Measurements from ENCODE around the gene PPM1A. TPM values are rescaled to one million over a fixed set of nuclear protein-coding genes. Genes with fewer than 3 reads are reported as not detected.
A peak's percentile ranks its signal among the peaks of the same experiment; 100 is the strongest.

The PPM1A gene
- total RNA-seq (60.3 TPM), polyA plus RNA-seq (ENCODE audit: insufficient read depth, low read depth, low replicate concordance) (42.3 TPM)
- long read RNA-seq, donor 1, full-length matches to known transcripts = 4 of 9 reads
- long read RNA-seq, donor 1, partial matches to known transcripts = 0 of 9 reads
- long read RNA-seq, donor 1, other reads (novel, unspliced or antisense) = 5 of 9 reads
- long read RNA-seq, donor 2, full-length matches to known transcripts = 5 of 5 reads
- long read RNA-seq, donor 2, partial matches to known transcripts = 0 of 5 reads
- long read RNA-seq, donor 2, other reads (novel, unspliced or antisense) = 0 of 5 reads
- long read RNA-seq, donor 3, full-length matches to known transcripts = 16 of 16 reads
- long read RNA-seq, donor 3, partial matches to known transcripts = 0 of 16 reads
- long read RNA-seq, donor 3, other reads (novel, unspliced or antisense) = 0 of 16 reads
- long read RNA-seq, donor 4, full-length matches to known transcripts = 7 of 7 reads
- long read RNA-seq, donor 4, partial matches to known transcripts = 0 of 7 reads
- long read RNA-seq, donor 4, other reads (novel, unspliced or antisense) = 0 of 7 reads
- long read RNA-seq, donor 5 = 0 reads
- long read RNA-seq, donor 6, full-length matches to known transcripts = 4 of 4 reads
- long read RNA-seq, donor 6, partial matches to known transcripts = 0 of 4 reads
- long read RNA-seq, donor 6, other reads (novel, unspliced or antisense) = 0 of 4 reads
- long read RNA-seq, donor 7, full-length matches to known transcripts = 31 of 61 reads
- long read RNA-seq, donor 7, partial matches to known transcripts = 13 of 61 reads
- long read RNA-seq, donor 7, other reads (novel, unspliced or antisense) = 17 of 61 reads
- long read RNA-seq, donor 8, full-length matches to known transcripts = 5 of 5 reads
- long read RNA-seq, donor 8, partial matches to known transcripts = 0 of 5 reads
- long read RNA-seq, donor 8, other reads (novel, unspliced or antisense) = 0 of 5 reads
- long read RNA-seq, donor 9, full-length matches to known transcripts = 6 of 6 reads
- long read RNA-seq, donor 9, partial matches to known transcripts = 0 of 6 reads
- long read RNA-seq, donor 9, other reads (novel, unspliced or antisense) = 0 of 6 reads
- long read RNA-seq, donor 10, full-length matches to known transcripts = 5 of 5 reads
- long read RNA-seq, donor 10, partial matches to known transcripts = 0 of 5 reads
- long read RNA-seq, donor 10, other reads (novel, unspliced or antisense) = 0 of 5 reads

DNA sequence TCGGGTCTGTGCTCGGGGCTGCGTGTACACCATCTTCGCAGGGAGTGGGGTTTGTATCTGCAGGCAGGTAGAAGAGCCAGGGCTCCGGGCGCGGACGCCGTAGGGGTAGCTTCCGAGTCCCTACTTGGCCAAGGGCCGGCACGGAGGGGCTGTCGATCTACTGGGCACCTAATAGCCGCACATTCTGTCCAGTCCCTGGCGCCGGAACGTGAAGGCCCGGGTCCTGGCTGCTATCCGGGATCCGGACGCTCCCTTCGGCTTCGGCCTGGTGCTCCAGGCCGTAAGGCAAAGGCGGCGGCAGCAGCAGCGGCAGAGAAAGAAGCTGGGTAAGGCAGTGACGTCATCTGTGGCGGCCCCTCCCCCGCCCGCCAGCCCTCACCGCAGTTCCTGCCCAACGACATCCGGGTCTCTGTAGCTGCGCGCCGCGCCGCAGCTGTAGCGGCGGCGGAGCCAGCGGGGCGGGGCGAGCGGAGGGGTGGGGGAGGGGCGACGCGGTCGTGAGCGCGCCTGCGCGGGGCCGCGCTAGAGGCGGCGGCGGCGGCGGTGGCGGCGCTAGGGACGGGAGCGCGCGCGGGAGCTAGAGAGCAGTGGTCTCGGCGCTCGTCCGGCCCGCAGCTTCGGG is at the start of gene PPM1A:
Gene PPM1A, plus strand, starts transcription at position 525 of the 622 bp plus-strand sequence. CDS start 33,483 bp downstream, outside the sequence.
- DNase-seq (peak; percentile 97 to 99 (median 98)), FAIRE-seq (no peak)
- TF ChIP-seq, protein P1, sequence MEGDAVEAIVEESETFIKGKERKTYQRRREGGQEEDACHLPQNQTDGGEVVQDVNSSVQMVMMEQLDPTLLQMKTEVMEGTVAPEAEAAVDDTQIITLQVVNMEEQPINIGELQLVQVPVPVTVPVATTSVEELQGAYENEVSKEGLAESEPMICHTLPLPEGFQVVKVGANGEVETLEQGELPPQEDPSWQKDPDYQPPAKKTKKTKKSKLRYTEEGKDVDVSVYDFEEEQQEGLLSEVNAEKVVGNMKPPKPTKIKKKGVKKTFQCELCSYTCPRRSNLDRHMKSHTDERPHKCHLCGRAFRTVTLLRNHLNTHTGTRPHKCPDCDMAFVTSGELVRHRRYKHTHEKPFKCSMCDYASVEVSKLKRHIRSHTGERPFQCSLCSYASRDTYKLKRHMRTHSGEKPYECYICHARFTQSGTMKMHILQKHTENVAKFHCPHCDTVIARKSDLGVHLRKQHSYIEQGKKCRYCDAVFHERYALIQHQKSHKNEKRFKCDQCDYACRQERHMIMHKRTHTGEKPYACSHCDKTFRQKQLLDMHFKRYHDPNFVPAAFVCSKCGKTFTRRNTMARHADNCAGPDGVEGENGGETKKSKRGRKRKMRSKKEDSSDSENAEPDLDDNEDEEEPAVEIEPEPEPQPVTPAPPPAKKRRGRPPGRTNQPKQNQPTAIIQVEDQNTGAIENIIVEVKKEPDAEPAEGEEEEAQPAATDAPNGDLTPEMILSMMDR (IDR thresholded peaks at IDR 0.05; ENCODE audit: borderline replicate concordance, extremely low read depth, insufficient read depth) = no peak
- peaks cover 0 to 22% (median 15%) of the 10 kb centered on the region in 3 donors for H3K4me1 ChIP-seq (ENCODE audit: control insufficient read depth in 2 of 3, insufficient read depth in 2 of 3, low read depth in 1 of 3, low read length in 3 of 3)
- H3K4me3 ChIP-seq (ENCODE audit: low read length in 3 of 3) = peak within 1 kb of the TSS; percentile 86 to 90 (median 87)
- no peaks in the 10 kb centered on the region for H3K27me3 ChIP-seq (ENCODE audit: control insufficient read depth, insufficient read depth, low read length)
- no peaks in the 10 kb centered on the region for H3K36me3 ChIP-seq (ENCODE audit: control insufficient read depth in 2 of 3, insufficient read depth in 3 of 3, low read length in 3 of 3)
- H3K27ac ChIP-seq (ENCODE audit: low read depth in 2 of 2, low read length in 2 of 2) = peak within 1 kb of the TSS; percentile 99
- no peaks in the 10 kb centered on the region for H3K9me3 ChIP-seq (ENCODE audit: control insufficient read depth in 2 of 3, insufficient read depth in 1 of 3, low read length in 3 of 3)
- intact Hi-C loops (cut with DNase I) = no loop called here
- peak within 1 kb of the TSS; percentile 91 to 100 (median 99) for H3K9ac ChIP-seq (ENCODE audit: low read length in 3 of 3)

DNA sequence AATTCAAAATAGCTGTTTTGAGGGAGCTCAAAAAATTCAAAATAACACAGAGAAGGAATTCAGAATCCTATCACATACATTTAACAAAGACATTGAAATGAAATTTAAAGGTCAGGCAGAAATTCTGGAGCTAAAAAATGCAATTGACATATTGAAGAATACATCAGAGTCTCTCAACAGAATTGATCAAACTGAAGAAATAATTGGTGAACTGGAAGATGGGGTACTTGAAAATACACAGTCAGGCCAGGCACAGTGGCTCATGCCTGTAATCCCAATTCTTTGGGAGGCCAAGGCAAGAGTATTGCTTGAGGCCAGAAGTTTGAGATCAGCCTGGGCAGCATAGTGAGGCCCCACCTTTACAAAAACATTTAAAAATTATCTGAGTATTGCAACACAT is 49.7 kb upstream of the PPM1A start:
- H3K4me3 ChIP-seq (ENCODE audit: low read length in 3 of 3) = no peak overlapping the region
- H3K27me3 ChIP-seq (ENCODE audit: control insufficient read depth, insufficient read depth, low read length) = no peaks in the 10 kb centered on the region
- no peak overlapping the region for H3K9ac ChIP-seq (ENCODE audit: low read length in 3 of 3)
- intact Hi-C loops (cut with DNase I) = loop anchor here (10.0 kb wide), 1 partner anchor 235 kb away; no protein-coding TSS in a partner anchor
- no peaks in the 10 kb centered on the region for H3K36me3 ChIP-seq (ENCODE audit: control insufficient read depth in 2 of 3, insufficient read depth in 3 of 3, low read length in 3 of 3)
- FAIRE-seq (no peak), DNase-seq (no peak)
- TF ChIP-seq, protein P1 (IDR thresholded peaks at IDR 0.05; ENCODE audit: borderline replicate concordance, extremely low read depth, insufficient read depth) = no peak
- H3K27ac ChIP-seq (ENCODE audit: low read depth in 2 of 2, low read length in 2 of 2) = no peak overlapping the region
- no peaks in the 10 kb centered on the region for H3K4me1 ChIP-seq (ENCODE audit: control insufficient read depth in 2 of 3, insufficient read depth in 2 of 3, low read depth in 1 of 3, low read length in 3 of 3)
- peaks cover 0 to 4% (median 0%) of the 10 kb centered on the region in 3 donors for H3K9me3 ChIP-seq (ENCODE audit: control insufficient read depth in 2 of 3, insufficient read depth in 1 of 3, low read length in 3 of 3)

DNA sequence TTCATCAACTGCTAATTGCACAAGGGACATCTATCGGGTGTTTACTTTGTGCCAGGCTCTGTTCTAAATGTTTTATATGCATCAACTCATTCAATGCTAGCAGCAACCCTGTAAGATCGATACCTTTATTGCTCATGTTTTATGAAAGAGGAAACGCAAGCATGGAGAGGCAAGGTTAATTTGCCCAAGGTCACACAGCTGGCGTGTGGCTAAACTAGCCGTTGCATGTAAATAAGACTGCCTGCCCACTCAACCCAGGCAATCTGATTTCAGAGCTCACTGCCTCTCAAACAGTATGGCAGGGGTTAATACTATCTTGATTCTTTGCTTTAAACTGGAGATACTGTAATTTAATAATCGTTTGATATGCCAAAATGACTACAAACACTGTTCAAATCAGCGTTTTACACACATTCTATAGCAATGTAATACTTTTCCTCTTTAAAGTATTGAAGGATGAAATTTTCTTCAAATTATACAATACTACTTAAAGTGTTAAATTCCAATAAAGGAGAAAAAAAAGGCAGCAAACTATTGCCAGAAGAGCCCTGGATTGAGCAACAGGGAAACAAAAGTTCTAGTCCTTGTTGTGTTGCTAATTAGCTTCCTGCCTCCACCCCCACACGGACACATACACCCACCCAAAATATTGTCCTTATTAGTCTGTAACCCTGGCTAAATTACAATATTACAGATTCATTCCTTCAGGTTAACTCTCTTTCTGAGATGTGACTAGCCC is 44.7 kb upstream of the PPM1A start:
- Histone ChIP-seq H3K27ac (ENCODE audit: low read depth in 2 of 2, low read length in 2 of 2) (no peak overlapping the region), H3K9me3 (ENCODE audit: control insufficient read depth in 2 of 3, insufficient read depth in 1 of 3, low read length in 3 of 3) (peaks cover 0 to under 1% (median 0%) of the 10 kb centered on the region in 3 donors), H3K27me3 (ENCODE audit: control insufficient read depth, insufficient read depth, low read length) (no peaks in the 10 kb centered on the region), H3K36me3 (ENCODE audit: control insufficient read depth in 2 of 3, insufficient read depth in 3 of 3, low read length in 3 of 3) (no peaks in the 10 kb centered on the region), H3K9ac (ENCODE audit: low read length in 3 of 3) (no peak overlapping the region), H3K4me3 (ENCODE audit: low read length in 3 of 3) (no peak overlapping the region), H3K4me1 (ENCODE audit: control insufficient read depth in 2 of 3, insufficient read depth in 2 of 3, low read depth in 1 of 3, low read length in 3 of 3) (no peaks in the 10 kb centered on the region)
- intact Hi-C loops (cut with DNase I) = no loop called here
- DNase-seq (peak in 1 of 5 donors; percentile 17), FAIRE-seq (no peak)
- TF ChIP-seq, protein P1 (IDR thresholded peaks at IDR 0.05; ENCODE audit: borderline replicate concordance, extremely low read depth, insufficient read depth) = no peak

Measured in kidney (tissue), 22 donors.